ENCODE results near the gene SH3BGRL. TPM values are rescaled to one million over a fixed set of nuclear protein-coding genes. Genes with fewer than 3 reads are reported as not detected.

The SH3BGRL gene
- total RNA-seq, 4 donors from 2014 or later: 95.9 to 151 (median 113) TPM

DNA sequence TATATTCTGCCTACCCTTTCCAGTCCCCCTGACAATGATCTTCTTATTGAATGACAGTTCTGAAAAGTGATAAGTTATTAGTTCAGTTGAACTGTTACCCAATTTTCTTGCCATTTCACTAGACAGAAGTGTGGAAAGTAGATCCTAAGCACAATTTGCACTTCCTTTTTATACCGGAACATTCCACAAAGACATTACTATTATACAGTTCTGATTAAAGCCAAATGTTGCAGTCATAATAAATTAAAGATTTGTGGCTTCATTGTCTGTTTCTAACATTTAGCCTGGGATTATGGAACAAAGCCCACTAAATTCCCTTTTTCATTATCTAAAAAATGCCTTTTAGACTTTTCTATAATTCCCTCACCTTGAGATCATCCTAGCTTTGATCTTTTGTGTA lies 13.8 kb downstream of the SH3BGRL start:
- no peaks in the 10 kb centered on the region for H3K36me3 ChIP-seq
- H3K27me3 ChIP-seq: no peaks in the 10 kb centered on the region
- 15 to 42% methylated on average over 1 of the region's 1 CpG for WGBS, 2 donors
- no peak for DNase-seq (ENCODE audit: low spot score in 2 of 2)
- no peak overlapping the region for H3K4me3 ChIP-seq
- H3K9me3 ChIP-seq: no peaks in the 10 kb centered on the region
- peaks cover 0 to 6% (median 0%) of the 10 kb centered on the region in 4 donors for H3K4me1 ChIP-seq
- TF ChIP-seq EP300 (IDR thresholded peaks at IDR 0.05) (no peak), POLR2A (IDR thresholded peaks at IDR 0.05) (no peak)
- TF ChIP-seq, protein P1, sequence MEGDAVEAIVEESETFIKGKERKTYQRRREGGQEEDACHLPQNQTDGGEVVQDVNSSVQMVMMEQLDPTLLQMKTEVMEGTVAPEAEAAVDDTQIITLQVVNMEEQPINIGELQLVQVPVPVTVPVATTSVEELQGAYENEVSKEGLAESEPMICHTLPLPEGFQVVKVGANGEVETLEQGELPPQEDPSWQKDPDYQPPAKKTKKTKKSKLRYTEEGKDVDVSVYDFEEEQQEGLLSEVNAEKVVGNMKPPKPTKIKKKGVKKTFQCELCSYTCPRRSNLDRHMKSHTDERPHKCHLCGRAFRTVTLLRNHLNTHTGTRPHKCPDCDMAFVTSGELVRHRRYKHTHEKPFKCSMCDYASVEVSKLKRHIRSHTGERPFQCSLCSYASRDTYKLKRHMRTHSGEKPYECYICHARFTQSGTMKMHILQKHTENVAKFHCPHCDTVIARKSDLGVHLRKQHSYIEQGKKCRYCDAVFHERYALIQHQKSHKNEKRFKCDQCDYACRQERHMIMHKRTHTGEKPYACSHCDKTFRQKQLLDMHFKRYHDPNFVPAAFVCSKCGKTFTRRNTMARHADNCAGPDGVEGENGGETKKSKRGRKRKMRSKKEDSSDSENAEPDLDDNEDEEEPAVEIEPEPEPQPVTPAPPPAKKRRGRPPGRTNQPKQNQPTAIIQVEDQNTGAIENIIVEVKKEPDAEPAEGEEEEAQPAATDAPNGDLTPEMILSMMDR (IDR thresholded peaks at IDR 0.05): no peak
- no peak overlapping the region for H3K27ac ChIP-seq

DNA sequence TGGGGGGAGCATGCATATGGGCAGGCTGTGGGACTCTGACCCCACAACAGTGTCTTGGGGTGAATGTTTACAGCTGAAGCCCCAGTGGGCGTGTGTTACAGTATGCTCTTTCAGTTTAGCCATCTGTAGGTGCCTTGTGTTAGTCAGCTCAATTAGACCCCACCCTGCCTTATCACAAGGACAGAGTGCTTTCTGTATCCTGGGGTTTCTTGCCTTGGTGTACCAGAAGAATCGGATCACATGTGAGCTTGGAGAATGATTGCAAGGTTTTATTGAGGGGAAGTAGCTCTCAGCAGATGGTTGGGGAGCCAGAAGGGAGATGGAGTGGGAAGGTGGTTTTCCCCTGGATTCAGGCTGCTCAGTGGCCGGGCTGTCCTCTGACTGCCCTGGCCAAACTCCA lies 27.3 kb downstream of the SH3BGRL start:
- no peak for DNase-seq (ENCODE audit: low spot score in 2 of 2)
- WGBS, 2 donors: 73 to 76% methylated on average over 3 of the region's 3 CpGs
- Histone ChIP-seq H3K4me1 (no peaks in the 10 kb centered on the region), H3K27ac (no peak overlapping the region), H3K4me3 (no peak overlapping the region), H3K27me3 (no peaks in the 10 kb centered on the region), H3K36me3 (no peaks in the 10 kb centered on the region), H3K9me3 (no peaks in the 10 kb centered on the region)
- TF ChIP-seq, protein P1 (IDR thresholded peaks at IDR 0.05): no peak
- TF ChIP-seq EP300 (IDR thresholded peaks at IDR 0.05) (no peak), POLR2A (IDR thresholded peaks at IDR 0.05) (no peak)

DNA sequence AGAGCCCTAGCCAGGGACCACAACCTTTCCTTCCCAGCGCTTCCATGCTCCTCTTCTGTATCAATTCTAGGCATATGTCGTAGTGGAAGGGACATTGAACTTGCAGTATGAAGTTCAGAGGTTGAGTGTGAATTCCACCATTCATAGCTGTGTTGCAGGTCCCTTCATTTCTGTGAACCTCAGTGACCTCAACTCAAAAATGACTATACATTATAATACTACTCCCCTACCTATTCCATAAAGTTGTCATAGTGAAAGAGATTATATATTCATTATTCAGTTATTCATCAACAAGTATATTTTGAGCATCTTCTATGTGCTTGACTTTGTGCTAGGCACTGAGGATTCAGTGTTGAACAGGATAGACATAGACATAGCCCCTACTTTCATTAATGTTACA lies 28.0 kb downstream of the SH3BGRL start:
- WGBS, 2 donors: 76 to 88% methylated on average over 2 of the region's 2 CpGs
- H3K36me3 ChIP-seq: no peaks in the 10 kb centered on the region
- H3K27ac ChIP-seq: no peak overlapping the region
- no peaks in the 10 kb centered on the region for H3K4me1 ChIP-seq
- H3K9me3 ChIP-seq: no peaks in the 10 kb centered on the region
- DNase-seq (ENCODE audit: low spot score in 2 of 2): no peak
- no peak overlapping the region for H3K4me3 ChIP-seq
- H3K27me3 ChIP-seq: no peaks in the 10 kb centered on the region
- TF ChIP-seq POLR2A (IDR thresholded peaks at IDR 0.05) (no peak), EP300 (IDR thresholded peaks at IDR 0.05) (no peak)
- TF ChIP-seq, protein P1 (IDR thresholded peaks at IDR 0.05): no peak

DNA sequence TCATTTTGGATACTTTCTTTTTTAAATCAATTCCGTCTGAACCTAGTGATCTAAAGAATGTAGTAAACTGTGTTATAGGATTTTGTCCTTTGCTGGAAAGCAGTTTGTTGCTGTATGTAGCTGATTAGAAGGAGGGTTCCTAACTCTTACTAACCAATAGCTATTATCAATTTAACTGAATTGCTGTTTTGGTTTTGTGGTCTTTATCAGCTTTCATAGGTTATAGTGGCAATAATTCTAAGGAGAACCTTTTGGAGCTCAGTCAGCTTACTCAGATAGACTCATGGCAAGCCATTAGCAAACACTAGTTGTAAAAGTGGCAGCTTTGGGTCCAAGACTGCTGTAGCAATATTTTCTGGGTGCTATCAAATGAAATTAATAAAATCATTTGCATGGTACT lies 29.6 kb downstream of the SH3BGRL start:
- no peak for TF ChIP-seq EP300 (IDR thresholded peaks at IDR 0.05)
- Histone ChIP-seq H3K27me3 (no peaks in the 10 kb centered on the region), H3K27ac (no peak overlapping the region), H3K4me1 (no peaks in the 10 kb centered on the region), H3K4me3 (no peak overlapping the region), H3K9me3 (no peaks in the 10 kb centered on the region), H3K36me3 (no peaks in the 10 kb centered on the region)
- WGBS, 2 donors: 49 to 77% methylated on average over 1 of the region's 1 CpG
- no peak for DNase-seq (ENCODE audit: low spot score in 2 of 2)

DNA sequence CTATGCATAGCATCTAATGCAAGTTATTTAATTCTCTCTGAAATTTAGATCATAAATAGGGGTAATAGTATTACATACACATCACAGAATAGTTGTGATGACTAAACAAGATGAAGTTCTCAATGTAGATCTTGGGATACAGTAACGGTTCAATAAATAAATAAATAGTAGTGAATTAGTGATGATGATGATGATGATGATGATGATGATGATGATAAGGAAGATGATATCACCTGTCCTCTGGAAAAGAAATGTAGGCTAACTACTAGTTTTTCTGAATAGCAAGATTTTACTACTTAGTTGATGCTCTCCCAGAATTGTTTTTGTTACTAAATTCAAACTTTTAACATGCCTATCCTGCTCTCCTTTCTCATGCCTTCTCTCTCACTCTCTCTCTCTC lies 30.3 kb downstream of the SH3BGRL start:
- 75 to 87% methylated on average over 1 of the region's 1 CpG for WGBS, 2 donors
- no peak for TF ChIP-seq EP300 (IDR thresholded peaks at IDR 0.05)
- TF ChIP-seq POLR2A (IDR thresholded peaks at IDR 0.05): no peak
- TF ChIP-seq, protein P1 (IDR thresholded peaks at IDR 0.05): no peak
- Histone ChIP-seq H3K9me3 (no peaks in the 10 kb centered on the region), H3K4me3 (no peak overlapping the region), H3K36me3 (no peaks in the 10 kb centered on the region), H3K4me1 (no peaks in the 10 kb centered on the region), H3K27me3 (no peaks in the 10 kb centered on the region), H3K27ac (no peak overlapping the region)
- no peak for DNase-seq (ENCODE audit: low spot score in 2 of 2)

DNA sequence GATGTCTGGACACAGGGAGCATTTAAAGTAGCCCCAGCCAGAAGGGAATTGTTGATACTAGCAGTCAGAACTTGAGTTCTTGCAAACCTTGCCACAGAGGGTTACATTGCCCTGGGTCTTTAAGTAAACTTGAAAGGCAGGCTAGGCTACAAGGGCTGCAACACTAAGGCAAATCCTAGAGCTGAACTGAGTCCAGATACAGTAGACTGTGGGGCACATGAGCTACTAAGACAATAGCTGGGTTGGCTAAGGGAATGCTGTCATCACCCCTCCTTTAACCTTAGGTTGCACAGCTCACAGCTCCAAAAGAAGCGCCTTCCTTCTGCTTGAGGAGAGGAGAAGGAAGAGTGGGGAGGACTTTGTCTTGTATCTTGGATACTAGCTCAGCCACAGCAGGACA lies 35.6 kb downstream of the SH3BGRL start:
- TF ChIP-seq POLR2A (IDR thresholded peaks at IDR 0.05) (no peak), EP300 (IDR thresholded peaks at IDR 0.05) (no peak)
- no peaks in the 10 kb centered on the region for H3K27me3 ChIP-seq
- no peak overlapping the region for H3K27ac ChIP-seq
- H3K9me3 ChIP-seq: no peaks in the 10 kb centered on the region
- H3K36me3 ChIP-seq: peaks cover 0 to 19% (median 0%) of the 10 kb centered on the region in 3 donors
- H3K4me3 ChIP-seq: no peak overlapping the region
- WGBS, 2 donors: 80% methylated on average over 1 of the region's 1 CpG; no CpG with 5 or more reads in 1 of the 2 donors
- no peaks in the 10 kb centered on the region for H3K4me1 ChIP-seq
- DNase-seq (ENCODE audit: low spot score in 2 of 2): no peak
